ENCODE results near the gene GET3. TPM values are rescaled to one million over a fixed set of nuclear protein-coding genes. Genes with fewer than 3 reads are reported as not detected.

GET3 gene
- total RNA-seq, 1 experiment from 2014 or later = 53.8 TPM

DNA sequence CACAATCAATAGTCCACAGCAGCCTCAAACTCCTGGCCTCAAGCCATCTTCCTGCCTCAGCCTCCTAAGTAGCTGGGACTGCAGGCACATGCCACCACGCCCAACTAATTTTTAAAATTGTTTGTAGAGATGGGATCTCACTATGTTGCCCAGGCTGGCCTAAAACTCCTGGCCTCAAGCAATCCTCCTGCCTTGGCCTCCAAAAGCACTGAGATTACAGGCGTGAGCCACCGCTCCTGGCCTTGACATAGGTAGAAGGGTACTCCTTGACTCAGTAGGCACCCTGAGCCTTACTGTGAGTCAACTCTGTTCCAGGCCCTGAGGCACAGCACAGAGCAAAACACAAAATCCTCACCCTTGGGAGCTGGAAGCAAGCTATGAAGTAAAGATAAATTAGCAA is 21.4 kb upstream of the GET3 start:
- Mint-ChIP-seq H3K27me3 (ENCODE audit: unreplicated experiment) (no peaks in the 10 kb centered on the region), H3K4me1 (ENCODE audit: low read depth, unreplicated experiment) (peaks cover 6% of the 10 kb centered on the region), H3K36me3 (ENCODE audit: insufficient read depth, unreplicated experiment) (peaks cover 31% of the 10 kb centered on the region), H3K27ac (ENCODE audit: unreplicated experiment) (no peak overlapping the region), H3K4me3 (ENCODE audit: low read depth, unreplicated experiment) (no peak overlapping the region), H3K9me3 (ENCODE audit: low read depth, unreplicated experiment) (no peaks in the 10 kb centered on the region)
- BruUV-seq (replicated peaks) = no TSS peak
- CTCF ChIA-PET = no interaction called here
- intact Hi-C loops (cut with micrococcal nuclease; ENCODE audit: unreplicated experiment) = no loop called here
- no peak for TF ChIP-seq CTCF (IDR thresholded peaks at IDR 0.05; ENCODE audit: unreplicated experiment)
- no peak for DNase-seq

DNA sequence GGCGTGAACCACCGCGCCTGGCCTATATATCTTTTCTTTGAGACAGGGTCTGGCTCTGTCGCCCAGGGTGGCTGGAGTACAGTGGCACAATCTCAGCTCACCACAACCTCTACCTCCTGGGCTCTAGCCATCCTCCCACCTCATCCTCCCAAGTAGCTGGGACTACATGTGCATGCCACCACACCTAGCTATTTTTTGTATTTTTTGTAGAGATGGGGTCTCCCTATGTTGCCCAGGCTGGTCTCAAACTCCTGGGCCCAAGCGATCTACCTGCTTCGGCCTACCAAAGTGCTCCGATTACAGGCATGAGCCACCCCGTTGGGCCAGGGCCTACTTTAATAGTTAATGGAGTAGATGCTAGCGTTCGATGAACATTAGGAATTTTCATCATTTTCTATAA is 17.0 kb upstream of the GET3 start:
- no peak overlapping the region for H3K27ac Mint-ChIP-seq (ENCODE audit: unreplicated experiment)
- H3K4me3 Mint-ChIP-seq (ENCODE audit: low read depth, unreplicated experiment) = peak overlapping the region; percentile 96
- TF ChIP-seq CTCF (IDR thresholded peaks at IDR 0.05; ENCODE audit: unreplicated experiment) = no peak
- intact Hi-C loops (cut with micrococcal nuclease; ENCODE audit: unreplicated experiment) = no loop called here
- H3K9me3 Mint-ChIP-seq (ENCODE audit: low read depth, unreplicated experiment) = no peaks in the 10 kb centered on the region
- no peak for DNase-seq
- H3K4me1 Mint-ChIP-seq (ENCODE audit: low read depth, unreplicated experiment) = peaks cover 15% of the 10 kb centered on the region
- no peaks in the 10 kb centered on the region for H3K27me3 Mint-ChIP-seq (ENCODE audit: unreplicated experiment)
- no TSS peak for BruUV-seq (replicated peaks)
- peaks cover 52% of the 10 kb centered on the region for H3K36me3 Mint-ChIP-seq (ENCODE audit: insufficient read depth, unreplicated experiment)
- CTCF ChIA-PET = no interaction called here

DNA sequence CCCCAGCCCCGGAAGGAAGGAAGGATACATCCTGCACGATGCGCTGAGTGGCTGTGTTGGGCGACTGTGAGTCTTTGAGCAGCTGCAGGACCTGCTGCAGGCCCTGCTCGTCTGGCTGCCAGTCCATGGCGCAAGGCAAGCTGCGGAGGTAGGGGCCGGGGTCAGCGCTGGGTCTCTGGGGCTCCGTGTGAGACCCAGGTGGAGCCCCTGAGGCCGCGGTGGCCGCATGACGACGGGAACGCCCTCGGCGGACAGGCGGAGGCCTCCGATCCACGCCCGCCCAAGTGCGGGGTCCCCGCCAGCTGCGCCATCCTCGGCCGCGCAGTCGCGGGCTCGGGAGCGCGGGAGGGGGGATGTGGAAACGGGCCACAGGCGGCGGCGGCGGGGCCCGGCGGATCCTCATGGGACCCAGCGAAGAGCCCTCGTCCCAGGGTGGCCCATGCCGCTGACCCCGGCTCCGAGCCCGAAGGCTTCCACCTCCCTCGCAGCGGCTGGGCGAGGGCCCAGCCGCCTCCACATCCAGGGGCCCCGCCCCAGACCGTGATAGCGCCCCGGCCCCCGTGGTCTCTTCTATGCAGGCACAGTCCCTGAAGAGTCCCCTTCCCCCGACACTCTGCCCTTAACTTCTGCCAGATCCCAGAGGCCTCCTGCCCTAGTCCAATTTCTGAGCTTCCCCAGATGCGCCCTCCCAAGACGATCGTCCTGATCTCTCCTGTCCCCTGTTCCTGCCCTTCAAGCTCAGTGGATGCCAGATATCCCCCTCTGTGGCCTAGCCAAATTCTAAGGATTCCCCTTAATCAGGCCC is 16.2 kb upstream of the GET3 start:
- H3K4me1 Mint-ChIP-seq (ENCODE audit: low read depth, unreplicated experiment) = peaks cover 15% of the 10 kb centered on the region
- intact Hi-C loops (cut with micrococcal nuclease; ENCODE audit: unreplicated experiment) = no loop called here
- CTCF ChIA-PET = interaction anchor here (0.5 to 0.7 kb wide), 3 partner anchors 37 to 995 kb away, joined by 3 to 4 read pairs (median 3); no protein-coding TSS in a partner anchor
- no peak for TF ChIP-seq CTCF (IDR thresholded peaks at IDR 0.05; ENCODE audit: unreplicated experiment)
- peak overlapping the region; percentile 96 for H3K4me3 Mint-ChIP-seq (ENCODE audit: low read depth, unreplicated experiment)
- peak overlapping the region; percentile 89 for H3K27ac Mint-ChIP-seq (ENCODE audit: unreplicated experiment)
- H3K27me3 Mint-ChIP-seq (ENCODE audit: unreplicated experiment) = no peaks in the 10 kb centered on the region
- DNase-seq = no peak
- H3K9me3 Mint-ChIP-seq (ENCODE audit: low read depth, unreplicated experiment) = no peaks in the 10 kb centered on the region
- H3K36me3 Mint-ChIP-seq (ENCODE audit: insufficient read depth, unreplicated experiment) = peaks cover 52% of the 10 kb centered on the region
- BruUV-seq (replicated peaks) = no TSS peak

- Mint-ChIP-seq H3K27ac (ENCODE audit: unreplicated experiment) (peak overlapping the region; percentile 89), H3K9me3 (ENCODE audit: low read depth, unreplicated experiment) (no peaks in the 10 kb centered on the region), H3K27me3 (ENCODE audit: unreplicated experiment) (no peaks in the 10 kb centered on the region), H3K4me3 (ENCODE audit: low read depth, unreplicated experiment) (peak overlapping the region; percentile 96), H3K36me3 (ENCODE audit: insufficient read depth, unreplicated experiment) (peaks cover 45% of the 10 kb centered on the region), H3K4me1 (ENCODE audit: low read depth, unreplicated experiment) (peaks cover 15% of the 10 kb centered on the region)
- no peak for TF ChIP-seq CTCF (IDR thresholded peaks at IDR 0.05; ENCODE audit: unreplicated experiment)
- CTCF ChIA-PET = interaction anchor here (0.6 to 1.0 kb wide), 5 partner anchors 11 to 996 kb away, joined by 3 to 6 read pairs (median 4); no protein-coding TSS in a partner anchor
- DNase-seq = peak; percentile 50
- intact Hi-C loops (cut with micrococcal nuclease; ENCODE audit: unreplicated experiment) = no loop called here
- BruUV-seq (replicated peaks) = no TSS peak
Observed at GRCh38 chr19:12721656-12722565, 15.4 kb upstream of the GET3 start.
